GM12878 (cell line): ENCODE measurements around the gene PIPOX. TPM values are rescaled to one million over a fixed set of nuclear protein-coding genes. Genes with fewer than 3 reads are reported as not detected.

Experiments
- ATAC-seq: fragments of 200-7000 bp; cut with Tn5 transposase; 3 replicates; pipeline ENCODE4 v1.9.1; 2020; ENCODE audit warnings: mild to moderate bottlenecking, moderate library complexity
- BruUV-seq: library from RNA; stranded (reverse); fragments of 400-500 nt; replicated peaks from 2 replicates; lab custom pipeline; 2021; lab: Mats Ljungman, UMichigan
- CTCF ChIA-PET: fragments of 300-600 bp; sonication (Branson Sonifier 250); formaldehyde crosslinking; extraction: SDS; loops from one replicate; lab custom pipeline; 2021; ENCODE audit warnings: inconsistent platforms; lab: Yijun Ruan, JAX
- POLR2A ChIA-PET: fragments of 350-600 bp; formaldehyde crosslinking; extraction: SDS; loops from one replicate; lab custom pipeline; 2021; ENCODE audit warnings: inconsistent platforms; lab: Charles Lee
- RAD21 ChIA-PET: fragments of 300-600 bp; sonication (Branson Sonifier 250); formaldehyde crosslinking; loops from one replicate; lab custom pipeline; 2023; ENCODE audit warnings: antibody characterized with exemption; ENCODE audit not compliant: unreplicated experiment; lab: Charles Lee
- SMC1A ChIA-PET: fragments of 300-600 bp; sonication (Branson Sonifier 250); formaldehyde crosslinking; loops from one replicate; lab custom pipeline; 2023; ENCODE audit not compliant: unreplicated experiment, uncharacterized antibody; lab: Charles Lee
- DNase-seq: peaks from one replicate; pipeline ENCODE4 v3.0.0-alpha.2; 2011; ENCODE audit warnings: low read depth, low spot score
- FAIRE-seq: peaks from 3 replicates; lab custom pipeline; 2011; peaks lifted over from hg19 to GRCh38; lab: Jason Lieb, UNC
- H2AFZ ChIP-seq: 2 replicates; pipeline ENCODE4 v1.6.0; 2011; ENCODE audit warnings: low read depth, low read length, control low read depth; ENCODE audit not compliant: control insufficient read depth
- H3K27ac ChIP-seq: 2 replicates; pipeline ENCODE4 v1.5.1; 2011; ENCODE audit warnings: control low read depth; ENCODE audit not compliant: control insufficient read depth, insufficient read depth
- H3K27me3 ChIP-seq, 2 experiments: replicated peaks in 1 of 2; 2 replicates each; pipeline versions ENCODE4 v1.6.0 to v1.6.1; 2011; ENCODE audit warnings: low read length in 1 of 2; ENCODE audit not compliant: control insufficient read depth in 2 of 2, insufficient read depth in 2 of 2
- H3K36me3 ChIP-seq, 2 experiments: 2 replicates each; pipeline ENCODE4 v1.5.1; 2011; ENCODE audit warnings: low read length in 1 of 2; ENCODE audit not compliant: control insufficient read depth in 2 of 2, insufficient read depth in 2 of 2
- H3K4me1 ChIP-seq: 2 replicates; pipeline ENCODE4 v1.6.1; 2011; ENCODE audit warnings: mild to moderate bottlenecking, low read length, moderate library complexity, mixed read lengths; ENCODE audit not compliant: control insufficient read depth, insufficient read depth
- H3K4me2 ChIP-seq: 2 replicates; pipeline ENCODE4 v1.6.0; 2011; ENCODE audit warnings: control low read depth; ENCODE audit not compliant: control insufficient read depth, insufficient read depth
- H3K4me3 ChIP-seq: fragments of 200-600 bp; sonication (generic); 2 replicates; pipeline ENCODE4 v1.5.1; 2016
- H3K79me2 ChIP-seq: 2 replicates; pipeline ENCODE4 v1.6.0; 2011; ENCODE audit warnings: low read length; ENCODE audit not compliant: control insufficient read depth, insufficient read depth
- H3K9ac ChIP-seq: 2 replicates; pipeline ENCODE4 v1.8.0; 2011; ENCODE audit warnings: low read length, control low read depth, mixed read lengths; ENCODE audit not compliant: control insufficient read depth, insufficient read depth
- H3K9me3 ChIP-seq: replicated peaks from 3 replicates; pipeline ENCODE4 v1.5.1; 2011; ENCODE audit warnings: mild to moderate bottlenecking, low read length; ENCODE audit not compliant: control insufficient read depth, insufficient read depth
- H4K20me1 ChIP-seq: 2 replicates; pipeline ENCODE4 v1.6.0; 2011; ENCODE audit not compliant: control insufficient read depth, insufficient read depth
- CHD2 ChIP-seq: IDR thresholded peaks from 2 replicates; pipeline ENCODE4 v1.6.1; 2011; ENCODE audit warnings: low read depth, low read length, improper control_type of control experiment, borderline replicate concordance
- EP300 ChIP-seq, 2 experiments: fragments of 150-350 bp in 1 of 2; IDR thresholded peaks; 2 replicates each; pipeline ENCODE4 v1.6.1; 2011 to 2012; ENCODE audit warnings: low read depth in 2 of 2, low read length in 2 of 2, borderline replicate concordance in 1 of 2, improper control_type of control experiment in 1 of 2, inconsistent platforms in 1 of 2; ENCODE audit not compliant: control insufficient read depth in 1 of 2
- GABPA ChIP-seq: IDR thresholded peaks from 2 replicates; pipeline ENCODE4 v1.6.1; 2014; ENCODE audit warnings: antibody characterized with exemption, low read depth, mild to moderate bottlenecking, inconsistent platforms
- PAX8 ChIP-seq: fragments of 450-650 bp; IDR thresholded peaks from 2 replicates; pipeline ENCODE4 v1.6.1; 2017; ENCODE audit warnings: mild to moderate bottlenecking, moderate library complexity
- PML ChIP-seq: IDR thresholded peaks from 2 replicates; pipeline ENCODE4 v1.6.1; 2012; ENCODE audit warnings: low read length, inconsistent platforms
- WRNIP1 ChIP-seq: IDR thresholded peaks from 2 replicates; pipeline ENCODE4 v1.6.1; 2011; ENCODE audit warnings: low read depth, low read length, improper control_type of control experiment, borderline replicate concordance
- ZNF24 ChIP-seq: fragments of 450-650 bp; IDR thresholded peaks from 2 replicates; pipeline ENCODE4 v1.6.1; 2017; ENCODE audit warnings: antibody characterized with exemption, mild to moderate bottlenecking
- WGBS: methylation state at CpG from one replicate; pipeline ENCODE4 v1.1.6; 2016; ENCODE audit warnings: low lambda C conversion rate; ENCODE audit not compliant: insufficient replicate concordance, insufficient coverage; ENCODE audit errors: missing lambda C conversion rate; 5-methylcytosine and 5-hydroxymethylcytosine counted together
- in situ Hi-C: fragments of 300-500 bp; cut with MboI; formaldehyde crosslinking; loops from 9 replicates; pipeline ENCODE4 v1.14.3; 2018; ENCODE audit warnings: mixed read lengths
- intact Hi-C: fragments of 100-400 bp; cut with micrococcal nuclease; formaldehyde crosslinking; loops from one replicate; pipeline ENCODE4 v1.14.2; 2022; ENCODE audit not compliant: unreplicated experiment
- polyA plus RNA-seq, 11 experiments: library from polyadenylated mRNA; depleted of rRNA in 4 of 11; unstranded in 6 of 11; stranded (reverse) in 5 of 11; fragments of >200 nt; fragmentation: Nextera tagmentation in 4 of 11; fragmentation: Illumina TruSeq in 1 of 11; extraction: Ambion mirVana in 4 of 11; extraction: Trizol in 1 of 11; gene quantifications; 1 replicate in 1 of 11; 2 replicates in 10 of 11; pipeline versions ENCODE4 v1.2.1 to v1.2.3, GENCODE V29; 2011 to 2016; ENCODE audit warnings: inconsistent platforms in 2 of 11, missing spikeins in 2 of 11, low read depth in 1 of 11
- total RNA-seq, 4 experiments: library from RNA; depleted of rRNA in 3 of 4; stranded (reverse); fragments of >200 nt in 3 of 4; fragmentation: Illumina TruSeq in 1 of 4; extraction: Trizol in 1 of 4; gene quantifications; 2 replicates each; pipeline versions ENCODE4 v1.2.1 to v1.2.3, GENCODE V29; 2013 to 2021
- TF ChIP-seq, protein P1 (sequence below): IDR thresholded peaks from 2 replicates; pipeline ENCODE4 v1.6.1; 2012; ENCODE audit warnings: low read depth, low read length, improper control_type of control experiment

PIPOX gene
- total and polyA plus RNA-seq, 10 of the 15 experiments (the other 5 are each of a cell fraction or from before 2014, with no cell fraction given), result 0.22 to 1.4 (median 0.56) TPM; not detected in 1

DNA sequence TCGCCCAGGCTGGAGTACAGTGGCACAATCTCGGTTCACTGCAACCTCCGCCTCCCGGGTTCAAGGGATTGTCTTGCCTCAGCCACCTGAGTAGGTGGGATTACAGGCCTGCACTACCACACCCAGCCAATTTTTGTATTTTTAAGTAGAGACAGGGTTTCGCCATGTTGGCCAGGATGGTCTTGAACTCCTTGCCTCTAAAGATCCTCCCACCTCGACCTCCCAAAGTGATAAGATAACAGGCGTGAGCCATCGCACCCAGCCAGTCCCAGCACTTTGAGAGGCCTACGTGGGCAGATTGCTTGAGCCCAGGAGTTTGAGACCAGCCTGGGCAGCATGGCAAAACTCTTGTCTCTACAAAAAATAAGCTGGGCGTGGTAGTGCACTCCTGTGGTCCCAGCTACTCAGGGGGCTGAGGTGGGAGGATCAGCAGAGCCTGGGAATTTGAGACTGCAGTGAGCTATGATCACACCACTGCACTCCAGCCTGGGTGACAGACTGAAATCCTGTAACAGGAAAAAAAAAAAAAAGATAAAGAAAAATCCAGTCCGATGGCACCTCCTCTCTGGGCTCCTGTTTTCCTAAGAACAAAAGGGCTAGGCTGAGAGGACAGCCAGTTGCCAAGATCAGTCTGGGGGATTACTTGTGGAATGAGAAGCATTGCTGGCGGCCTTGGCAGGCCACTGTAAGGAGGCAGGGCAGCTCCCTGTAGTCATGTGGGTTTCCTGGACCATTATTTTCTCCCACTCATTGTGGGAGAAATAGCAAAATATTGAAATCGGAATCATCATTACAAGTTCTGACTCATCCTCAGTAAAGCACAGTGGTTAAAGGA, 3.0 kb upstream of the PIPOX start:
- H3K4me2 ChIP-seq, result no peak overlapping the region
- ChIA-PET POLR2A (no interaction called here), SMC1A (interaction anchor here (0.6 to 0.7 kb wide), 2 partner anchors 95 to 110 kb away, joined by 3 read pairs; no protein-coding TSS in a partner anchor), RAD21 (no interaction called here), CTCF (interaction anchor here (2.6 kb wide), 1 partner anchor 74 kb away, joined by 7 read pairs; no protein-coding TSS in a partner anchor)
- H3K36me3 ChIP-seq, result no peaks in the 10 kb centered on the region
- H3K9me3 ChIP-seq, result peaks cover 4% of the 10 kb centered on the region; the same call in 1 of the 3 replicates
- 28% methylated on average over 12 of the region's 13 CpGs for WGBS
- in situ Hi-C loops, result no loop called here
- H2AFZ ChIP-seq, result no peak overlapping the region
- peaks cover 13% of the 10 kb centered on the region for H3K4me1 ChIP-seq
- TF ChIP-seq PAX8, result no peak
- no peak for TF ChIP-seq ZNF24
- no peak for TF ChIP-seq GABPA
- TF ChIP-seq PML, result no peak
- no peak for TF ChIP-seq CHD2
- TF ChIP-seq WRNIP1, result no peak
- TF ChIP-seq, protein P1, sequence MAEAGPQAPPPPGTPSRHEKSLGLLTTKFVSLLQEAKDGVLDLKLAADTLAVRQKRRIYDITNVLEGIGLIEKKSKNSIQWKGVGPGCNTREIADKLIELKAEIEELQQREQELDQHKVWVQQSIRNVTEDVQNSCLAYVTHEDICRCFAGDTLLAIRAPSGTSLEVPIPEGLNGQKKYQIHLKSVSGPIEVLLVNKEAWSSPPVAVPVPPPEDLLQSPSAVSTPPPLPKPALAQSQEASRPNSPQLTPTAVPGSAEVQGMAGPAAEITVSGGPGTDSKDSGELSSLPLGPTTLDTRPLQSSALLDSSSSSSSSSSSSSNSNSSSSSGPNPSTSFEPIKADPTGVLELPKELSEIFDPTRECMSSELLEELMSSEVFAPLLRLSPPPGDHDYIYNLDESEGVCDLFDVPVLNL, result no peak
- no peak for TF ChIP-seq EP300 (IDR thresholded peaks at IDR 0.05; ENCODE audit: borderline replicate concordance in 1 of 2, control insufficient read depth in 1 of 2, low read depth in 2 of 2, low read length in 2 of 2)
- intact Hi-C loops, result no loop called here
- no peak overlapping the region for H3K27ac ChIP-seq
- no peak for DNase-seq
- no peak for ATAC-seq
- no peak for FAIRE-seq
- H3K27me3 ChIP-seq, result no peaks in the 10 kb centered on the region; a peak in 1 of 4 replicates
- no peaks in the 10 kb centered on the region for H4K20me1 ChIP-seq
- H3K79me2 ChIP-seq, result no peaks in the 10 kb centered on the region
- H3K9ac ChIP-seq, result no peak overlapping the region
- H3K4me3 ChIP-seq, result no peak overlapping the region
- BruUV-seq, result no TSS peak
